Testis (tissue), 2 donors: ENCODE data around the gene SNX14.

Source experiments
- CTCF ChIP-seq, 3 experiments: fragments of 450-650 bp in 2 of 3; fragments of 200-600 bp in 1 of 3; sonication (generic) in 1 of 3; IDR thresholded peaks; one replicate each; pipeline ENCODE4 v1.5.1; 2016 to 2019; ENCODE audit warnings: antibody characterized with exemption in 3 of 3, mild to moderate bottlenecking in 2 of 3, moderate library complexity in 1 of 3
- POLR2A ChIP-seq: fragments of 450-650 bp; IDR thresholded peaks from one replicate; pipeline ENCODE4 v1.6.1; 2017; ENCODE audit warnings: antibody characterized with exemption, mild to moderate bottlenecking, moderate library complexity

- TF ChIP-seq CTCF (IDR thresholded peaks at IDR 0.05): no peak
- TF ChIP-seq POLR2A: no peak
Measured at GRCh38 chr6:85641897-85642773, 48.5 kb upstream of the SNX14 start.
